K562 (cell line): ENCODE results near the gene CDHR1. TPM values are rescaled to one million over a fixed set of nuclear protein-coding genes. Genes with fewer than 3 reads are reported as not detected.

Experiments used
- ATAC-seq: fragments of 200-7000 bp; cut with Tn5 transposase; 3 replicates; pipeline ENCODE4 v1.9.1; 2020; ENCODE audit warnings: moderate library complexity
- BruUV-seq: library from RNA; stranded (reverse); fragments of 400-500 nt; replicated peaks from 2 replicates; lab custom pipeline; 2021; lab: Mats Ljungman, UMichigan
- CTCF ChIA-PET: fragments of 300-600 bp; formaldehyde crosslinking; extraction: SDS; loops from one replicate; lab custom pipeline; 2021; ENCODE audit warnings: low intra/inter-chr PET ratio; lab: Yijun Ruan, JAX
- POLR2A ChIA-PET: fragments of 300-600, 350-650 bp; sonication (Branson Sonifier 250); formaldehyde crosslinking; extraction: SDS; loops from one replicate; lab custom pipeline; 2021; ENCODE audit warnings: antibody characterized with exemption, inconsistent platforms; lab: Yijun Ruan, JAX
- DNase-seq, 4 experiments: peaks; one replicate each; pipeline versions ENCODE4 v3.0.0 to v3.0.0-alpha.2; 2011 to 2018; ENCODE audit warnings: low spot score in 3 of 4, mixed read lengths in 3 of 4; ENCODE audit errors: extremely low read depth in 1 of 4
- FAIRE-seq: peaks from 2 replicates; lab custom pipeline; 2011; peaks lifted over from hg19 to GRCh38; lab: Jason Lieb, UNC
- H2AFZ ChIP-seq: 2 replicates; pipeline ENCODE4 v1.6.0; 2011; ENCODE audit warnings: low read depth, low read length, control low read depth, inconsistent platforms
- H3K27ac ChIP-seq: fragments of 200-600 bp; 3 replicates; pipeline ENCODE4 v1.8.0; 2011; ENCODE audit warnings: low read depth, mild to moderate bottlenecking, control low read depth, inconsistent platforms, low read length, moderate library complexity, mixed read lengths; ENCODE audit errors: extremely low read depth
- H3K27me3 ChIP-seq, 2 experiments: fragments of 300-600 bp in 1 of 2; 2 replicates in 1 of 2; 3 replicates in 1 of 2; pipeline versions ENCODE4 v1.6.0 to v1.8.0; 2011; ENCODE audit warnings: inconsistent platforms in 2 of 2, low read length in 2 of 2, mild to moderate bottlenecking in 1 of 2, mixed read lengths in 1 of 2, moderate library complexity in 1 of 2; ENCODE audit not compliant: control insufficient read depth in 2 of 2, insufficient read depth in 2 of 2
- H3K36me3 ChIP-seq: fragments of 300-600 bp; 3 replicates; pipeline ENCODE4 v1.8.0; 2011; ENCODE audit warnings: mild to moderate bottlenecking, low read length, inconsistent platforms; ENCODE audit not compliant: control insufficient read depth, insufficient read depth
- H3K4me1 ChIP-seq, 2 experiments: fragments of 200-600 bp in 1 of 2; replicated peaks in 1 of 2; 2 replicates in 1 of 2; 3 replicates in 1 of 2; pipeline versions ENCODE4 v1.5.1 to v1.8.0; 2011; ENCODE audit warnings: inconsistent platforms in 2 of 2, low read length in 2 of 2, mild to moderate bottlenecking in 1 of 2, mixed read lengths in 1 of 2, moderate library complexity in 1 of 2; ENCODE audit not compliant: control insufficient read depth in 2 of 2, insufficient read depth in 2 of 2
- H3K4me2 ChIP-seq: 2 replicates; pipeline ENCODE4 v1.6.1; 2011; ENCODE audit warnings: low read length, control low read depth, inconsistent platforms, mixed read lengths; ENCODE audit not compliant: insufficient read depth
- H3K4me3 ChIP-seq: fragments of 200-600 bp; sonication (generic), shearing (Covaris generic); 2 replicates; pipeline ENCODE4 v1.5.1; 2016; ENCODE audit warnings: control low read depth, inconsistent platforms
- H3K79me2 ChIP-seq: fragments of 200-600 bp; 3 replicates; pipeline ENCODE4 v1.8.0; 2011; ENCODE audit warnings: low read length, inconsistent platforms; ENCODE audit not compliant: control insufficient read depth, insufficient read depth
- H3K9ac ChIP-seq, 2 experiments: 2 replicates each; pipeline versions ENCODE4 v1.6.0 to v1.6.1; 2011; ENCODE audit warnings: low read depth in 2 of 2, low read length in 2 of 2, control low read depth in 1 of 2, inconsistent platforms in 1 of 2, mild to moderate bottlenecking in 1 of 2, mixed read lengths in 1 of 2; ENCODE audit not compliant: insufficient read depth in 1 of 2
- H3K9me1 ChIP-seq: one replicate; pipeline ENCODE4 v1.6.0; 2011; ENCODE audit warnings: inconsistent platforms, mild to moderate bottlenecking, low read length, moderate library complexity; ENCODE audit not compliant: control insufficient read depth, insufficient read depth
- H3K9me3 ChIP-seq: replicated peaks from 2 replicates; pipeline ENCODE4 v1.5.1; 2011; ENCODE audit warnings: low read depth, low read length, inconsistent platforms; ENCODE audit not compliant: control insufficient read depth, insufficient read depth
- H4K20me1 ChIP-seq: replicated peaks from 2 replicates; pipeline ENCODE4 v1.6.1; 2011; ENCODE audit warnings: low read length, inconsistent platforms, mixed read lengths; ENCODE audit not compliant: control insufficient read depth, insufficient read depth
- FOXK2 ChIP-seq, 2 experiments: fragments of 450-650 bp; IDR thresholded peaks in 1 of 2; conservative IDR thresholded peaks in 1 of 2; 2 replicates each; pipeline ENCODE4 v1.6.1; 2016; ENCODE audit warnings: low read depth in 2 of 2, mild to moderate bottlenecking in 1 of 2
- TSC22D4 ChIP-seq: fragments of 450-650 bp; IDR thresholded peaks from 2 replicates; pipeline ENCODE4 v1.6.1; 2016; ENCODE audit warnings: missing genetic modification characterization, missing biosample characterization, control low read depth
- ZSCAN29 ChIP-seq: fragments of 450-650 bp; IDR thresholded peaks from 2 replicates; pipeline ENCODE4 v1.6.1; 2017
- WGBS: fragments of 100-300 bp; shearing (Covaris generic); methylation state at CpG from one replicate; pipeline ENCODE4 v1.1.6; 2016; ENCODE audit warnings: low coverage, mixed read lengths; ENCODE audit not compliant: insufficient coverage; ENCODE audit errors: missing lambda C conversion rate; 5-methylcytosine and 5-hydroxymethylcytosine counted together
- in situ Hi-C: fragments of 300-500 bp; cut with MboI; formaldehyde crosslinking; loops from 4 replicates; pipeline ENCODE4 v1.15.0; 2018; ENCODE audit warnings: inconsistent platforms, mixed read lengths
- intact Hi-C: fragments of 100-400 bp; cut with micrococcal nuclease; formaldehyde crosslinking; loops from 2 replicates; pipeline ENCODE4 v1.14.2; 2022
- polyA plus RNA-seq, 8 experiments: library from polyadenylated mRNA; depleted of rRNA in 4 of 8; stranded (reverse) in 5 of 8; unstranded in 3 of 8; fragments of >200 nt; fragmentation: Nextera tagmentation in 2 of 8; fragmentation: Illumina TruSeq in 1 of 8; extraction: Ambion mirVana in 2 of 8; extraction: Trizol in 1 of 8; gene quantifications; 2 replicates each; pipeline versions ENCODE4 v1.2.1 to v1.2.3, GENCODE V29; 2011 to 2014; ENCODE audit warnings: inconsistent platforms in 1 of 8, missing spikeins in 1 of 8
- total RNA-seq, 7 experiments: library from RNA; depleted of rRNA in 6 of 7; stranded (reverse); fragments of >200 nt in 6 of 7; fragmentation: Illumina TruSeq in 2 of 7; extraction: Trizol in 2 of 7; gene quantifications; 2 replicates each; pipeline versions ENCODE4 v1.2.1 to v1.2.3, GENCODE V29; 2011 to 2021; ENCODE audit warnings: low replicate concordance in 1 of 7
- TF ChIP-seq, protein P1 (sequence below): sonication (generic); formaldehyde crosslinking; IDR thresholded peaks from 2 replicates; pipeline ENCODE4 v1.8.1; 2023; ENCODE audit warnings: mild to moderate bottlenecking, missing genetic modification reagents
- TF ChIP-seq, protein P2 (sequence below): fragments of 450-650 bp; formaldehyde crosslinking; IDR thresholded peaks from 2 replicates; pipeline ENCODE4 v1.4.0; 2022; ENCODE audit warnings: missing genetic modification characterization

CDHR1 gene
- total and polyA plus RNA-seq, 9 of the 15 experiments (the other 6 are each of a cell fraction or from before 2014, with no cell fraction given): 0.03 to 0.99 (median 0.20) TPM

DNA sequence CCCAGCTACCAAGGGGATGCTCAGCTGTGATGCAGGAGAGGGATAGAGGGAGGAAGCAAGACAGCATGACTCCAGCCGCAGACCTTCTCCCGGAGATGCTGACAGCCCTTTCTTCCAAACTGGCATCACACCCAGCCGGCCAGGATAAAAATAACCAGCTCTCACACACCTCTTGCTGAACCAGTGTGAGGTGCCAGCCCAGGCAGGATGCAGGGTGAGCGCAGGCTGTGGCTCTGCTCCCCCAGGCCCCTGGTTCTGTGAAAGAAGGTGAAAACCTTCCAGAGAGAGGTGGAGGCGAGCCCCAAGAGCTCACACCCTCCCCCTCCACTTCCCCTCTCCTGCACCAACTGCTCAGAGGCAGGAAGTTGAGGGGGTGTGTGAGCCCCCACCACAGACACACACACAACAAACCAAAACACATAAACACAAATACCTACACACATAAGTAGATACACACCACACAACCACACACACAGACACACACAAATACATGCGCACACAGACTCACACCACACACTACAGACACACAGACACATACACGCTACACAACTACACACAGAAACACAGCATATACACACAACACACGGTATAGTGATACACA is 16.7 kb upstream of the CDHR1 start:
- Histone ChIP-seq H3K36me3 (no peaks in the 10 kb centered on the region), H3K9me3 (no peaks in the 10 kb centered on the region), H3K9me1 (no peaks in the 10 kb centered on the region), H3K9ac (no peak overlapping the region), H3K27me3 (peaks cover 25 to 32% of the 10 kb centered on the region in 2 experiments; a peak in 4 of 5 replicates), H3K27ac (no peak overlapping the region), H2AFZ (no peak overlapping the region), H3K79me2 (no peaks in the 10 kb centered on the region), H3K4me1 (no peaks in the 10 kb centered on the region; a peak in 1 of 5 replicates), H3K4me3 (no peak overlapping the region), H4K20me1 (no peaks in the 10 kb centered on the region; the same call in 1 of the 2 replicates), H3K4me2 (no peak overlapping the region)
- DNase-seq (no peak), FAIRE-seq (no peak), ATAC-seq (peak; percentile 29)
- CTCF ChIA-PET: no interaction called here
- in situ Hi-C loops (no loop called here), intact Hi-C loops (no loop called here)
- TF ChIP-seq TSC22D4 (tag) (peak; percentile 82; the same call in 1 of the 2 replicates), FOXK2 (conservative IDR thresholded peaks at IDR 0.05 in 1 of 2, IDR thresholded peaks at IDR 0.05 in 1 of 2; ENCODE audit: low read depth in 2 of 2) (0 out of 4 replicates have a peak, but pooled peaks of 1 of the 2 experiments have one; percentile 0), ZSCAN29 (no peak)
- TF ChIP-seq, protein P1, sequence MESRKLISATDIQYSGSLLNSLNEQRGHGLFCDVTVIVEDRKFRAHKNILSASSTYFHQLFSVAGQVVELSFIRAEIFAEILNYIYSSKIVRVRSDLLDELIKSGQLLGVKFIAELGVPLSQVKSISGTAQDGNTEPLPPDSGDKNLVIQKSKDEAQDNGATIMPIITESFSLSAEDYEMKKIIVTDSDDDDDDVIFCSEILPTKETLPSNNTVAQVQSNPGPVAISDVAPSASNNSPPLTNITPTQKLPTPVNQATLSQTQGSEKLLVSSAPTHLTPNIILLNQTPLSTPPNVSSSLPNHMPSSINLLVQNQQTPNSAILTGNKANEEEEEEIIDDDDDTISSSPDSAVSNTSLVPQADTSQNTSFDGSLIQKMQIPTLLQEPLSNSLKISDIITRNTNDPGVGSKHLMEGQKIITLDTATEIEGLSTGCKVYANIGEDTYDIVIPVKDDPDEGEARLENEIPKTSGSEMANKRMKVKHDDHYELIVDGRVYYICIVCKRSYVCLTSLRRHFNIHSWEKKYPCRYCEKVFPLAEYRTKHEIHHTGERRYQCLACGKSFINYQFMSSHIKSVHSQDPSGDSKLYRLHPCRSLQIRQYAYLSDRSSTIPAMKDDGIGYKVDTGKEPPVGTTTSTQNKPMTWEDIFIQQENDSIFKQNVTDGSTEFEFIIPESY: no peak
- TF ChIP-seq, protein P2, sequence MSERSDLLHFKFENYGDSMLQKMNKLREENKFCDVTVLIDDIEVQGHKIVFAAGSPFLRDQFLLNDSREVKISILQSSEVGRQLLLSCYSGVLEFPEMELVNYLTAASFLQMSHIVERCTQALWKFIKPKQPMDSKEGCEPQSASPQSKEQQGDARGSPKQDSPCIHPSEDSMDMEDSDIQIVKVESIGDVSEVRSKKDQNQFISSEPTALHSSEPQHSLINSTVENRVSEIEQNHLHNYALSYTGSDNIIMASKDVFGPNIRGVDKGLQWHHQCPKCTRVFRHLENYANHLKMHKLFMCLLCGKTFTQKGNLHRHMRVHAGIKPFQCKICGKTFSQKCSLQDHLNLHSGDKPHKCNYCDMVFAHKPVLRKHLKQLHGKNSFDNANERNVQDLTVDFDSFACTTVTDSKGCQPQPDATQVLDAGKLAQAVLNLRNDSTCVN: 0 out of 2 replicates have a peak, but pooled peaks have one; percentile 3
- no TSS peak for BruUV-seq
- 2% methylated on average over 8 of the region's 8 CpGs for WGBS
- POLR2A ChIA-PET: interaction anchor here (0.5 to 0.6 kb wide), 2 partner anchors 102 to 574 kb away, joined by 3 to 4 read pairs; no protein-coding TSS in a partner anchor
